A549 (cell line): ENCODE measurements around the gene KCNG2.

Experiments used
- CEBPB ChIP-seq, 2 experiments: fragments of >200 bp in 1 of 2; sonication (Bioruptor Twin) in 1 of 2; formaldehyde crosslinking in 1 of 2; IDR thresholded peaks; 2 replicates each; pipeline ENCODE4 v1.6.1; 2012 to 2016
- CTCF ChIP-seq: fragments of >200 bp; sonication (Bioruptor Twin); formaldehyde crosslinking; IDR thresholded peaks from 3 replicates; pipeline ENCODE4 v1.5.1; 2016
- SMC3 ChIP-seq: fragments of >200 bp; sonication (Bioruptor Twin); formaldehyde crosslinking; IDR thresholded peaks from 3 replicates; pipeline ENCODE4 v1.6.1; 2018; ENCODE audit warnings: inconsistent platforms

- TF ChIP-seq CTCF (no peak), SMC3 (no peak), CEBPB (IDR thresholded peaks at IDR 0.05) (no peak)
Observed at GRCh38 chr18:79870301-79871025, 72.7 kb downstream of the KCNG2 start.
